Sciatic nerve (tissue), 2 donors: ENCODE results near the gene NELFA. TPM values are rescaled to one million over a fixed set of nuclear protein-coding genes. Genes with fewer than 3 reads are reported as not detected.

Experiments
- ATAC-seq: fragments of 200-7000 bp; cut with Tn5 transposase; one replicate; pipeline ENCODE4 v1.9.1; 2020; ENCODE audit warnings: mild to moderate bottlenecking, moderate library complexity
- DNase-seq: peaks from one replicate; pipeline ENCODE4 v3.0.0-alpha.2; 2020; ENCODE audit warnings: low spot score
- intact Hi-C: fragments of 100-400 bp; cut with DNase I; formaldehyde crosslinking; loops from one replicate; pipeline ENCODE4 v1.14.2; 2022
- microRNA-seq: library from miRNA; unstranded; fragments of <30 nt; microRNA quantifications from one replicate; pipeline ENCODE4 v1.2.0, GENCODE V29; 2020
- total RNA-seq: library from RNA; stranded (reverse); fragmentation: NEBNext Ultra II Directional; extraction: Animal tissue kit (Norgen Biotek cat#: 25700); gene quantifications from one replicate; pipeline ENCODE4 v1.2.1, GENCODE V29; 2021
- donor health status: DM: no; HTN: no; CAD: no.
- donor health status: DM: no; HTN: no; CAD: no.

NELFA gene
- total RNA-seq, 1 donor from 2014 or later: 27.2 TPM

DNA sequence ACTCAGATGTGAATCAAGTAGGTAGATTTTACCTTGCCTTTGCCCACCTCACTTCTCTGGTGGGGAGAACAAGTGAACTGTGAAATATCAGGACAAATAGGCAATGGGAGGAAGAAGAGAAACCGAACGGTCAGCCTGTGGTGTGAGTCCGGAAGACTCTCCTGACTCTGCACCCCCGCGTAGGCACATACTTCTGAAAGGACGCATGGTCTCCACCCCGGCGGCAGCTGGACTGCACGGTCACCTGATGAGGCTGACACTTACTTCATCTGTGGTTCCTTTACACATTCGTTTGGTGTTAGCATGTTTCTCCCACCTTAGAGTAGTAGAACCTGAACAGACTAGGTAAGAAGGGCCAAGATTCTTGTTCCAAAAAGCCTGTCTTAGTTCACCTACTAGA, 58.4 kb downstream of the NELFA start:
- no peak for ATAC-seq
- intact Hi-C loops: no loop called here
- DNase-seq: no peak

DNA sequence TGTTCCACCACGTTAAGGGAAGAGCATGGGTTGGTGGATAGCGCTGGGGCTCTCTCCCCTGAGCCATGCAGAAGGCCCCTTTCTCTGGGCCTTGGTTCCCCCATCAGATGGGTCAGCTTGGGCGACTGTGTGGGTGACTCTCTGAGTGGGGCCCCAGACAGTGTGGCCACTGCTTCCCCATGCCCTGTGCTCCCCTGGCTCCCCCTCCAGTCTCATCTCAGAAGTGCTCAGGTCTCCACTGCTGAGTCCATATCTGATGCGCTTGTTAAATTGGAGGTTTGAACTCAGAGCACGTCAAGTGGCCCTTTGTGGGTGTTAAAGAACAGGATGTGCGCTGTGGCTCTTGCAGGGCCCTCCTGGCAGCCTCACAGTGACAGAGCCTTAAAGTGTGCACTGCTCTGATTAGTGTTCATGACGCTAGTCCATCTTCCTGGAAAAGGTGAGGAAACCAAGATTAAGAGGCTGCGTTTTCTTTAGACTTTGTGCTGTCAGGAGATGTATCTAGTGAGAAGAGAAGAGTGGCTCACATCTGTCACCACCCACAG, 59.8 kb downstream of the NELFA start:
- DNase-seq (no peak), ATAC-seq (no peak)
- intact Hi-C loops: no loop called here

DNA sequence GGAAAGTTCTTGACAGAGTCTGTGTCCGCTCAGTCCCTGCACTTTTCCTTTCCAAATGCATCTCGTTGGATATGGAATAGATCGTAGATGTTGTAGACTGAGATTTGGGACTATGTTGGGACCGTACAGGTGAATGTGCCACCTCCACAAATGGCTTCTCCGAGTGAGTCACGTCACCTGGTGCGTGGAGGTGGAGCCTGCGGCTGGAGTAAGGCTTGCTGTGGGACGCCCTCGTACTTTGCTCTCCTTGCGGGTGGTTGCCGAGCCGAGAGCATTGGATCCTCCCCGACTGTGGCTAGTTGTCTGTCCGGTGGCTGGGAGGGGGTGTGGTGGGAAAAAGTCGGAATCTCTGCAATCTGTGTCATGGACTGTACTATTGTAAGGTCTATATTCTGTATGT, 60.5 kb downstream of the NELFA start:
- DNase-seq (no peak), ATAC-seq (no peak)
- intact Hi-C loops: no loop called here

DNA sequence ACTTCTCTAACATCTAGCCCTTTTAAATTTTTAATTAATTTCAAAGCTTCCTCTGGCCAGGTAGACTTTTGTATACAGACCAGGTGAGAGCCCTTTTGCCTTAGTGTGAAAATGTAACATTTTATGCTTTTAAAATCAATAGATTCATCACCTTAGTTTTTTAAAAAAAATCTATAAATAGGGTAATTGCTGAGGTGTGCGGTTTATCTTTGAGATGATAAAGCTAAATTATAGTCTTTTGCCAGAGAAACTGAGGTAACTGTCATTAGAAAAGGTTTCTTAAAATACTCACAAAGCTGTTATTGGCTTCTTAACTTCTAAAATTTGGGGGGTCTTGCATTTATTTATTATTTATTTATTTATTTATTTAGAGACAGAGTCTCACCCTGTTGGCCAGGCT, 62.9 kb downstream of the NELFA start:
- DNase-seq: no peak
- intact Hi-C loops: no loop called here
- ATAC-seq: no peak

DNA sequence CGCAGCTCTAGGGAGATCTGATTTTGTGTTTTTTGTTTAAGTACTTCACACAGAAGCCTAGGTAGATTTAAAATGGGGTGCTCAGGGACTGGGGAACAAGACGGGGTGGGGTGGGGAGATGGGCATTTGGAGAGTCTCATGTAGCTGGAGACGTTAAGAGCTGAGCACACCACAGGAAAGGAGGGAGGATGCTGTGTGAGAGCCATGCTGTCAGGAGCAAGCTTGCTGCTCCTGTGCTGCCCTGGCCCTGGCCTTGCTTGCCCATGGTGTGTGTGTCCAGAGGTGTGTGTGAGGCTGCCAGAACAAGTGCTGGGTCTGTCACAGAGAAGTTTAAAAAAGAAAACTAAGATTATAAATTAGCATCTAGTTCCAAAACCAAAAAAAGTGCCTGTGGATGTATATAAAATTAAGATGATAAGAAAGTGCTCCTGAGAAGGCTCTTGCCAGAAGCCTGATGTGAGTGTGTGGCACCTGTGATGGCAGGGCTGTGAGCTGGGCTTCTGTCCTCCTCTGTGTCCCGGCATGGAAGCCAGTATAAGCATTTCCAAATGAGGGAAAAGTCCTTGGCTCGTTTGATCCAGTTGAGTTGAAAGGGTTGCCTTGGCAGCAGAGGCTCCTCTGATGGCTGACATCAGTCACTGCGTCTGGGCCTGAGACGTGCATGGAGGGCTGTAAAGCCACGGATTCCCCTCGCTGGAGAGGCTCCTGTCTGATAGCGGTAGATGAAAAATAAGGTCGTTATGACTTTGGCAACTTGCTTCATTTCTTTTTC, 63.5 kb downstream of the NELFA start:
- intact Hi-C loops: no loop called here
- DNase-seq: no peak
- peak; percentile 39 for ATAC-seq

DNA sequence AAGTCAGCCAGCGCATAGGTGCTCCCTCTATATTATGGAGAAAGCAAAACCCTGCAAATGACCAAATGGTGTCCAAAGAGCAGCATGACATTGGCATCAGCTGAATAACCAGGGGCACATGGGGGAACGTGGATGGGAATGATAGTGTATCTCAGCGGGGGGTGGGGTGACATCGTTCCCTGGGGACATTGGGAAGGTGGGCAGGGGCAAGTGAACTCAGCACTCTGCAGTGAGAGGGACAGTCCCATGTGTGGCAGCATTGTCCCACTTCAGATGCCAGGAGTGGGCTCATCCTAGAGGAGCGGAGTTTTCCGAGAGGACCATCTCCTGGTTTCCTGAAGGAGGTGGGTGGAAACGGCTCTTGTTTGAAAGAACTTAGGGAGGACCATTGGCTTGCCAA, 64.8 kb downstream of the NELFA start:
- DNase-seq (no peak), ATAC-seq (no peak)
- intact Hi-C loops: no loop called here

DNA sequence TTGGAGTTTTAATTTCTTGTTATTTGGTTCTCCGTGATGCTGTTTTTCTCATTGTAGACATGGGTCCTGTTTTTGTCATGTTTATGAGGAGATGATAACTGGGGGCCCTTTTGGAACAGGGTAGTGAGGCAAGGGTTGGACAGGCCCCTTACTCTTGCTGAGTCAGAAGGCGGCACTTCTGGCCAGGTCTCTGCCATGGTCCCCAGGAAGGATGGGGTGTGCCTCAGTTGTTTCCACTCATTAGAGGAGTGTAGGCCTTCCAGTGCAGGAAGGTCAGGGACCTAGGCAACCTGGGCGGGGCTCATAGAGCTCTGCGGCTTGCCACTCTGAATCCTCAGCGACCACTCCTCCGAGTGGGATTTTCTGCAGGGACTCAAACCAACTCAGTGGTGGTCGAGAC, 68.2 kb downstream of the NELFA start:
- ATAC-seq: no peak
- DNase-seq: no peak
- intact Hi-C loops: no loop called here

DNA sequence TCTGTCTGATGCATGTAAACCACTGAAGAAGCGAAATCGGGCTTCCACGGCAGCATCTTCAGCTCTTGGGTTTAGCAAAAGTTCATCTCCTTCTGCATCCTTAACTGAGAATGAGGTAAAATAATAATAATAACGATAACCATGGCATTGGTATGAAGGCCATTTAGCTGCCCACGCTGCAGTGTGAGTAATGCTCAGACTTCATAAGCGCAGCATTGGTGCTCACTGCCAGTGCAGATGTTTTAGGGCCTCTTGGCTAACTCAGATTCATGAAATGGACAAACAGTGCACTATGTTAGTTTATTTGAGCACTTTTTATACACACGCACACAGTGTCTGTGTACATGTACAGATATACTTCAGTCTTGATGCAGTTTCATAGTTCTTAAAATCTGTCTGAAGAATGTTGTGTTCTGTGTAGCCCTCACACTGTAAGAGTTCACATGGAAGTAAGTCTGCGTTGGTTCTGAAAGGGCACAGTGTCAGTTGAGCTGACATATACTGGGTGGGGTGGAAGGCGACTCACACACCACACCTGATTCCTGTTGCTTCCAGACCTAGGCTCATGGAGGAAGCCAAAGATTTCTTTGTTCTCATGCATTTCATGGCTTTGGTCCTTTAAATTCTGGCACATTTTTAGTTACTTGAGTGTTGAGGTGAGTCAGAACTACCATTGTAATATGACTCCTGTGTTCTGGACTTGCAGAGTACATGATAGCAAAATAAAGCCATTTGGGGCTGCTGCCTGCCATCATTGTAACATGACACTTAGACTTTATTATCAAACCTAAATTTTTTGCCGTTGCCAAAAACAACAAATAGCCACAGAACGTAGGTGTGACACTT, 68.9 kb downstream of the NELFA start:
- intact Hi-C loops: no loop called here
- DNase-seq: no peak
- ATAC-seq: no peak

DNA sequence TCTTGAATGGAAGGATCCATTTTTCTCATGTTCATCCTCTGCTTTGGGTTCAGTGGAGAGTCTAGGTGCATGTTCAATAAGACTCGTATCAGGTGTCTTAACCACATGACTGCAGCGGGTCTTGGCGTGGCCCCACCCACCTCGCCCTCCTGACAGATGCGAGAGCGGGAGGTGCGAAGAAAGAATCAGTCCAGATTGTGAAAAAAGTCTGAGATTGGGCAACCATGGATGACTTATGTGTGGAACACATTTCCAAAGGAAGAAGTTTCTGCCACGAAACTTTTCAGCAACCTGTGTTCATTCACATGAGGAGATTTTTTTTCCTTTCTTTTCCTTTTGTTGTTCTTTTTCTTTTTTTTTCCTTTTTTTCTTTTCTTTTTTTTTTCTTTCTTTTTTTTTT, 70.7 kb downstream of the NELFA start:
- intact Hi-C loops: no loop called here
- no peak for DNase-seq
- ATAC-seq: no peak

DNA sequence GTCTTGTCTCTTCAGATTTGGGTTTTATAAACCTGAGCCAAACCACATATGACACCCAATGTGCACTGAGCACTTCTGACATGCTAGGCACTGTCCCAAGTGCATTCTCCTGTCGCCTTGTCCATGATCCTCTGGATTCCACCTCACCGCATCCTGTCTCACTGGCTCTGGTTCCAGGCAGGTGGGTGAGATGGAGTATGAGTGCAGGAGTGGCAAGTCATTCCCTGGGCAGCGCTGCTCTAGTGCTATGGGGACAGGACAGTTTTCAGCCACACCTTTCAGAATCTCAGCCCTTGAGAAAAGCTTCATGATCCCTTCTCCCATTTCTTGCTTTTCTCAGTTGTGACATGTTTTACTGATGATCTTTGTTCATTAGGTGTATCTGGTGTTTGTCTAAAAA, 71.2 kb downstream of the NELFA start:
- intact Hi-C loops: no loop called here
- no peak for DNase-seq
- ATAC-seq: no peak

DNA sequence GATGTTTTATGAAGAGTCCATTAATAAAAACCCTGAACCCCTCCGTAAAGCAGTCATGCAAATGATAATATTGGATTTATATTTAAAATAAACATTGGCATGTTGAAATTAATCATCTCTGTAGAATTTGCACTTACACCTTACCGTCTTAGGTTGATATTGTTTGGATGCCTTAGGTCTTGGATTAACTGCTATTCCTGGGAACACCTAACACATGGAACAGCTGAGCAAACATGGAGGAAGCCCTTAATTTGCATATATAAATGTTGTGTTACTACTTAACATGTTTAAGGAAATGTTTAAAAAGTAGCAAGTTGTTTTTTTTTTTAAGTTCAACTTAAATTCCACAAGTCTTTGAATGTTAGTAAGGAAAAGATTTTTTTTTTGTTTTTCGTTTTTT, 75.1 kb downstream of the NELFA start:
- ATAC-seq: no peak
- no peak for DNase-seq
- intact Hi-C loops: no loop called here

DNA sequence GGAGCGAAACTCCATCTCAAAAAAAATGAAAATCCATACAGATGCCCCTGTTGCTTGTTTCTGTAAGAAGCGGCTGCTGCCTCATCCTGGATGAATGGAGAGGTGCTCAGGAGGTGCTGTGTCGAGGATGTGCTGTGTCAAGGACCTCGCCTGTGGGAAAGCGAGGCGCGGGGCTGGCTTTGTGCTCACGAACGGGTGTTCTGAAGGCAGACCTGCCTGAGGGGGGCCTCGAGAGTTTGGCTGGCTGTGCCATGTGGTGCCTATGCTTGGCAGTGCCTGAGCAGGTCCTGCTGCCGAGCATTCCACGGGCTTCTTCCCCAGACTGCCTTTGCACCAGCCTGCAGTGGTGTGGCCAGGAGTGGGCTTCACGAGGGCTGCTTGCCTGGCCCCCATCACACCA, 76.0 kb downstream of the NELFA start:
- DNase-seq: no peak
- ATAC-seq: no peak
- intact Hi-C loops: no loop called here

Small RNA genes lying within 50 kb of the gene (microRNA-seq; reads per million reads assigned to microRNA genes)
- gene MIR943: not detected

Other genes with a start within 250 kb of the NELFA start
- 5.4 TPM for gene FGFR3, start 215.7 kb downstream of the NELFA start, total RNA-seq
- 37.9 TPM for gene LETM1, start 152.8 kb downstream of the NELFA start, total RNA-seq
- 51.4 TPM for gene NSD2, start 137.6 kb downstream of the NELFA start, total RNA-seq
- gene NAT8L, start 50.4 kb upstream of the NELFA start, total RNA-seq: 8.1 TPM
- gene HAUS3, start 233.1 kb upstream of the NELFA start, total RNA-seq: 15.4 TPM
- 7.7 TPM for gene POLN, start 233.1 kb upstream of the NELFA start, total RNA-seq